Daoy (cell line): Measurements from ENCODE around the gene LRRK1. TPM values are rescaled to one million over a fixed set of nuclear protein-coding genes. Genes with fewer than 3 reads are reported as not detected.

Experiments
- DNase-seq: peaks from one replicate; pipeline ENCODE4 v3.0.0-alpha.2; 2015; ENCODE audit warnings: low read depth
- total RNA-seq: library from RNA; depleted of rRNA; stranded (reverse); fragments of >200 nt; shearing (Covaris generic); gene quantifications from 2 replicates; pipeline ENCODE4 v1.2.3, GENCODE V29; 2014

LRRK1 gene
- total RNA-seq, 1 experiment from 2014 or later, result 7.1 TPM

- DNase-seq, result no peak
These were observed 28.3 kb upstream of the LRRK1 start for GRCh38 chr15:100890850-100891249.

GRCh38 chr15:100891307-100892012 is 27.7 kb upstream of the LRRK1 start:
- no peak for DNase-seq

- DNase-seq, result no peak
These were observed 27.2 kb upstream of the LRRK1 start for GRCh38 chr15:100892013-100892355.

- DNase-seq, result no peak
These were observed 25.7 kb upstream of the LRRK1 start for GRCh38 chr15:100893261-100893963.

DNA sequence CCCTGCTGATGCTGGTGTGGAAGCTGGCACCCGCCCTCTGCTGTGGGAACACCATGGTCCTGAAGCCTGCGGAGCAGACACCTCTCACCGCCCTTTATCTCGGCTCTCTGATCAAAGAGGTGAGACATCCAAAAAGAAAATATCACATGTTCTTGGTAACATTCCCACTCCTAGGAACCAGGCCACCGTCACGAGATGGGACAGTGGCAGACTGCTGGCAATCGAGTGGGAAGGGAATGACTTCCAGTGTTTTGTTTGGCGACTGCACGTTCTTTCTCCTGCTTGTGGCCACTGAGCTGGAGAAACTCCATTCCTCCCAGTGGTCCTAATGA is 25.2 kb upstream of the LRRK1 start:
- no peak for DNase-seq

GRCh38 chr15:100895721-100896120 is 23.4 kb upstream of the LRRK1 start:
- DNase-seq, result no peak

DNA sequence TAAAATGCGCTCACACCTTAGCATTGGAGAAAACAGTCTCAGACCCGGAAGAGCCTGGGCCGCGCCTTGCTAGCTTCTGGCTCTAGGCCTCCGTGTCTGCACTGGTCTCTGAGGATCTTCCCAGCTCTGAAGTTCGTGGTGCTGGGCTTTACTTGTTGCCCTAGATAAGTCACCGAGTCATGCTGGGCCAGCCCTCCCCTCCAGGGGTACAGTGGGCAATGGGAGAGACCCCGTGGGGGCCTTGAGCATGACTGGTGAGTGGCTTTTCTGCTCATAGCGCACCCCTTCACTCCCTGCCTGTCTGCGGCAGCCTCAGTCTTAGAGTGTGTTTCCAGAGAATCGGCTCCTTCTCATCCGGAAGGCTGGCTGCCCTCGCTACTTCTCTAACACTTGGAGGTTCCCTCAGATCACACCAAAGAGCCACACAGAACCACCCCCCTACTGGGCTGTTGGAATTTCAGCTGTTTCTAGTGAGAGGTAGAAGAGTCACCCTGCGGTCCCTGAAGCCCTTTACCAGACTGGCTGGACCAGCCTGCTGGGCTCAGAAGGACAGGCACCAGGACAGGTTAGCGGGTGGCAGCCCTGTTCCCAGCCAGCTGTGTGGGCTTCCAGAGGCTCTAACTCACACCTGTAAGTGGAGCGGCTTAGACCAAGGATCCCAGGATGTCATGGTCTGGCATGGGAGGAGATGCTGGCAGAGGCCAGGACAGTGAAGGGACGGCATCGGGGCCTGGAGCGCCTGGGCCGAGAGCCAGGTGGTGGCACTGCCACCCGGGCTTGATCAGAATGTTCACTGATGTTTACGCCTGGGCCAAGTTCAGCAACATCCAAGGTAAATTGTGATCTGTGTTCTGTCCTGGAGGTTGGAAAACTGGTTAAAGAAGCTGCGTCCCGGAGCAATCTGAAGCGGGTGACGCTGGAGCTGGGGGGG is 21.7 kb upstream of the LRRK1 start:
- DNase-seq, result no peak

DNA sequence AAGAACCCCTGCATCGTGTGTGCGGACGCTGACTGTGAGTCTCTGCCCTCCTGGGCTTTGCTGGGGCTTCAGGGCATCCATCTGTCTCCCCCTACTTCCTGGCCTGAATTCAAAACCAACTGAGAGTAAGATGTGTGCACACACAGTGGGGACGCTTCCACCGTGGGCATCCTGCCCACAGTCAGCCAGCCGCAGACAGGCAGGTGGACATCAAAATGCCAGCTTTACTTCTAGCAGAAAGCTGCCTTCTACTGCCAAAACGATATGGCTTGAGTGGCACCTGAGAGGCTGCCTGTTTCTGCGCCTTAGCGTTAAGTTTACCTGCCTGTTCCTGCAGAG is 21.0 kb upstream of the LRRK1 start:
- no peak for DNase-seq

DNA sequence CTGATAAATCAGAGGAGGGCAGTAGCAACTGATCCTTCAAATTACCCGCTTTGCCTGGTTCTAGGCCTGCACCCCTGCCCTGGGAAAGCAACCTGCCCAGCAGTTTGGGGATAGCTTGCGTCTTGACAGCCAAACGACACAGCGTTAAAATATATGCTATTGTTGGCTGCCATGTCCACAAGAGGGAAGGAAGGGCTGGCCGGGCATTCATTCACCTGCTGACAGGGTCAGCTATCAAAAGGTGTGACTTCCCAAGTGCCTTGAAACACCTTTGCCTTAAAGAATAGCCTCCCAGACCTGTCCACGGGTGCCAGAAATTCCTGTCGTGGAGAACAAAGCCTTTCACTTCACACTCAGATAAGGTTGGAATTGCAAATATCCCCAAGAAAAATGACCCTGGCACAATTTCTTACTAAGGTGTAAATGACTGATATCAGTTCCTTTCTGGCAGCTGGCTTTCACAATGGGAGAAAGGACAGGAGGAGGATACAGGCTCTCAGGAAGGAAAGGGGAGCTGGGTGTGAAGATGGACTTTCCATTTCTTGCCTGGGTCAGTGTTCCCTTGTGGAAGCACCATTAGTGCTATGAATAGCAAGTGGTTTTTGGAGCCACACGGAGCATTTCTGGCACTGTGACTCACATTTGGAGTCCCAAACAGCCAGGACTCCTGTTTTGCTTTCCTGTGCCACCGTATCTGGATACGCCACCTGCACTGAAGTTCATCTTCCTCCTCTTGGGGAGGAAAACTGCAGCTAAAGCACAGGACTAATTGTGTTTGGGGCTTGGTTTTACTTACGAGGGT is 20.3 kb upstream of the LRRK1 start:
- no peak for DNase-seq

DNA sequence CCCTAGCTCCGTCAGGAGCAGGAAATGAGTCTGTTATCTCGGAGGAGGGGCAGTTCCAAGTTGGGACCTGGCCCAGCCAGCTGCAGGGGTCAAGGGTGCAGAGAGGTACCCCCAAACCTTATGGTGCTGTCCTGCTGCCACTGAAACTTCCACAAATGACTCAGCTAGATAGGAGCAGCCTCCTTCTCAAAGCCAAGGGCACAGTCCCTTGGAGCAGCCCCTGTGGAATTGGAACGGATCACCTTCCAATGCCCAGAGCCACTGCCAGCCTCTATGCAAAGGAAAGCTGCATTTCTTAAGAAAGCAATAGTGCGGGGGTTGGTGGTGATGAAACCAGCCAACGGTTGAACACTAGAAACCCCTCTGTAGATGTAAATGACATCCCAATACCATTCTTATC is 19.6 kb upstream of the LRRK1 start:
- DNase-seq, result no peak

DNA sequence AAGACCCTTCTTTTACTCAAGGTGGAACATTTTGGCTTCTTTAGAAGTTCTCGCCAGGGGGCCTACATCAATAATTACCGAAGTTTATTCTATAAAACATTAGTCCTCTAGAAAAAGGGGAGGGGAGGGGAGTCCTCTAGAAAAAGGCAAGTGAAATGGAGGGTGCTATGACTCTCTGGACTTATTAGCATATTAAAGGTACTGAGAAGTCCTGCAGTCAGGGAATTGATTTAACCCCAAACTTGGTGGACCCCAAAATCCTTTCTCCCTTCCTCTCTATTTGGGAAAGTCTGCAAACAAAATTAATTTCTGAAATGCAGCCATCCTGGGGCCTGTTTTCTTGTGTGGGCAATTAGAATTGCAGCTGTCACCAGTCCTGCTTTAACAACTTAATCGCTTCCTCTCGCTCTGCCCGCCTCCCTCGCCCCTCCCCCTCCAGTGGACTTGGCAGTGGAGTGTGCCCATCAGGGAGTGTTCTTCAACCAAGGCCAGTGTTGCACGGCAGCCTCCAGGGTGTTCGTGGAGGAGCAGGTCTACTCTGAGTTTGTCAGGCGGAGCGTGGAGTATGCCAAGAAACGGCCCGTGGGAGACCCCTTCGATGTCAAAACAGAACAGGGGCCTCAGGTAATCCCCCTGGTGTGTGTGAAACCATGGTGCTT is 18.9 kb upstream of the LRRK1 start:
- DNase-seq, result no peak

GRCh38 chr15:100900795-100901169 is 18.4 kb upstream of the LRRK1 start:
- no peak for DNase-seq

- DNase-seq, result no peak
These were observed 17.9 kb upstream of the LRRK1 start for GRCh38 chr15:100901296-100901695.

DNA sequence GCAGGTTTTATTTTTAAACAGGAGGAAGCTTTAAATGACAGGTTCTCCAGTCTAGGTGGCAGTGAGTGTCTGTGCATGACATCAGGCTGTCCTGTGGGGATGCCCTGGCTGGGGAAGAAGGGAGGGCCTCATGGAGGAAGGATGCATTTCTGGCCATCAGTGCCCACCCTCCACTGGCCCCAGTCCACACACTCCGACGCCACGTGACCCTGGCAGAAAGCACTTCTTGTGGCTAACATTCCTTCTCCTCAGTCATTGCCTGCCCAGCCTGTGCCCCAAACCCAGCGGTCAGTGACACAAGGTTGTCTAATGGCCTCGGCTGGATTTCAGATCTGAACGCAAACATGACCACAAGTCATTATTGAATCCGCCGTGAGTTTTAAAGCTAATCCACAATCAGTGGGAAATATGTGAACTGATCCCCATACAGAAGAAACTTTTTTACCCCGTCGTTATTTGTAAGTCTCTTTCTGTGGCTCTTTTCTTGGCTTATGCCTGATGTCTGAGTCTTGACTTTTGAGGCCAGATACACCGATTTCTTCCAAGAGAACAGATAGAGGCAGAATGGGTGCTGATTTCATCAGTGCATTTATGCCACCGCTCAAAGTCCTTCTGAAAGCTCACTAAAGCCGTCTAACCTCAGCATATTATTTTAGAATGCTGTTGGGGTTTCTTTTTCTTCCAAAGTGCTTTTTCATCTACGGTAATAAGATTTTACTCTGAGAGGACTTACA is 17.3 kb upstream of the LRRK1 start:
- peak; percentile 65 for DNase-seq

DNA sequence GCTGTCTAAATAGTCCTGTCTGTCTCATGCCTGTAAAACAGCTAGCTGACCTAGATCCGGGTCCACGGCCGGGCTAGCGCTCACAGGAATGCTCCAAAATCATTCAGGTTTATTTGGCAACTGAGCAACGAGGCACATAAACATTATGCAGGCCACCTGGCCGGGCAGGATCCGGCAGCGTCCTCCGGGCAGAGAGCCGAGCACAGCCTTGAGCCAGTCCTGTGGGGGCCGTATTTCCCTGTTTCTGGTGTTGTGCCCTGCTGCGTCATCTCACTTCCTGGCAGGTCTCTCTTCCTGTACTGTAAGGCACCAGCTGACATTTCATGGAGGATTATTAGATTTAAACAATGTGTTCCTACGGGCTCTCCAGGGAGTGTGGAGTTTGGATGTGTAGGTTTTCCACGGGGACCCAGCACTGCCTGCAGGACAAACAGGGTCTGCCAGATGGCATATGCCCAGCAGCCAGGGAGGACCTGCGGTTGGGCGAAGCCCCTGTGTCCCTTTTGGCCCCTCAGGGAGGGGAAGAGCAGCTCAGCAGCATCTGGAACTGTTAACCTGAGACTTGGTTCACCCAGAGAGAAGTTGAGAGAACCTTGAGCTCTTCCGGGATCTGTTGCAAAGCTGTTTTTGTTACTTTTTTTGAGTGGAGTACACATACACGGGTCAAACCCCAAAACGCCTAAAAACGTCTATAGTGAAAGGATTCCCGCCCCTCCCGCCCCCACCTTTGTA is 16.6 kb upstream of the LRRK1 start:
- peak; percentile 83 for DNase-seq

GRCh38 chr15:100903168-100903554 is 16.0 kb upstream of the LRRK1 start:
- DNase-seq, result no peak

DNA sequence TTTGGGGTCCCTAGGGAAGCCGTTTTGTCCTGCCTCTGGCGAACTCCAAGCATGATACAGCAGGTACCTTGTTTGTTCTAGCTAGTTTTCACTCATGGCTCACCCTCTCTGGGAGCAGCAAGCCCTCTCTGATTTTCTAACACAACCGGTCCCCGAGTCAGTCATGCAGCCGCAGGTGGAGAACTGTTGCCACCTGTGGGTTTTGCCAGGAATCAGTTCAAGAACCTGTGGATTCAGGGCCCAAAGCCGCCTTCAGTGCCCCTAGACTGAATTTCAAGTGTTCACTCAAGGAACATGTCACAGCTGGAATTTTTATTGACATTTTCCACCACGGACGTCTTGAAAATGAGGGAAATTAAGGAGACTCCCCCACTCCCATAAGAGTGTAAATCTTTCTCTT is 13.3 kb upstream of the LRRK1 start:
- no peak for DNase-seq

DNA sequence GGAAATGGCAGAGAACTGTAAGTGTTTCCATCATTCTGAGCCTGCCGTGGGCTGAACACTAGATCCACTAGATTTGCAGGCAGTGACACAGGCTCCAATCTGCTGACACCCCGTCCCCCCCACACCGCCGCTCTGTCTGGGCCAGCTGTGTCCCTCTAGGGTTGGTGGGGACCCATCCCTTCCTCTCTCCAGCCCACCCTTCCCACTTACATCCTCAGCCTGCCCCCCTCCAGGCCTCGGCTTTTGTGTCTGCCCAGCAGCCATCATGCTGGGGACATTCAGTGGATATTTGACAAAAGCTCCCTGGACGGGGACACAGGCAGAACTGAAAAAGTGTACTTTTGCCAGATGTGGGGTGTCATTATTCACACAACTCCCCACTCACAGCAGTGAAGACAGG is 10.7 kb upstream of the LRRK1 start:
- no peak for DNase-seq

DNA sequence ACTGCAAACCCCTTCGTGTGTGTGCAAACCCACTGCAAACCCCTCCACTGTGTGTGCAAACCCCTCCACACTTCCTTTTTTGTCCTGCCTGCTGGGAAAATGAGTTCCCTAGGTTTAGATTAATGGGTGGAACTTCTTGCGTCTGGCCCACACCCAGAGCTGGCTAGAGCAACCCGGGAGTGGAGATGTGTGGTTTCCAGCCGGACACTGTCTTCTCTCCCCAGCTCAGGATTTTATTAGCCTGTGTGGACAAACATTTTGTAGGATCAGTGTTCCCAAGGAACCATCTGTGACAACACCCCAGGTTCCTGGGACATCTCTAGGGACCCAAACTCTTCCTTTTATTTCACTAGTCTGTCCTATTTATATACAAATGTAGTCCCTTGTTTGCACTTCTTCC is 9.6 kb upstream of the LRRK1 start:
- no peak for DNase-seq
